Brain microvascular endothelial cell (primary cell): Measurements from ENCODE around the gene LSAMP.

Source experiments
- DNase-seq: peaks from one replicate; pipeline ENCODE4 v3.0.0-alpha.2; 2020
- H3K27ac ChIP-seq: fragments of 250-450 bp; sonication (Bioruptor Pico); 2 replicates; pipeline ENCODE4 v1.5.1; 2020; ENCODE audit warnings: mild to moderate bottlenecking, moderate library complexity
- H3K27me3 ChIP-seq: fragments of 250-450 bp; sonication (Bioruptor Pico); replicated peaks from 2 replicates; pipeline ENCODE4 v1.5.1; 2020; ENCODE audit warnings: mild to moderate bottlenecking
- H3K36me3 ChIP-seq: fragments of 250-450 bp; sonication (Bioruptor Pico); replicated peaks from 2 replicates; pipeline ENCODE4 v1.5.1; 2020; ENCODE audit warnings: mild to moderate bottlenecking
- H3K4me3 ChIP-seq: 2 replicates; pipeline ENCODE4 v1.5.1; 2011; ENCODE audit warnings: low read depth, mild to moderate bottlenecking, control low read depth, low read length, moderate library complexity
- in situ Hi-C: cut with HindIII; loops from 2 replicates; pipeline ENCODE4 v1.10.0; 2017; ENCODE audit warnings: low sequenced_read_pairs, low pct_ligation_motif_present
- TF ChIP-seq, protein P1 (sequence below): IDR thresholded peaks from 2 replicates; pipeline ENCODE4 v1.5.1; 2011; ENCODE audit warnings: low read depth, mild to moderate bottlenecking, moderate library complexity, low read length, control low read depth, inconsistent platforms; ENCODE audit errors: missing control alignments

The LSAMP gene

DNA sequence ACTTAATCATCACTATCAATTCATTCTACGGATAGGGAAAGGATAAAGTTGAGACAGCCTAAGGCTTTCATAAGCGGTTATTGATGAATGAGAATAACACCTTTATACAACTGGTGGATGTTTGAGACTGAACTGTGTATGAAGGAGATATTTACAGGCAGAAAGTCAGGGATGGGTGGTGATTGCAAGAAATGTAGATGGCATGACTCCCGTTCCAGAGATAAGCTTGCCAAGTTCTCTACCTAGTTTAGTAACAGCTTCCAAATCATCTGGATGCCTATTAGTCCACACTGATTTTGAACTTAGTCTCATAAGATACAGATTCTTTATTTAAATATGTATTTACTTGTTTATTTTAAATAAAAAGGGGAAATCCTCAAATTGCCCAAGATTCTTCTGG, 463.2 kb downstream of the LSAMP start:
- no peaks in the 10 kb centered on the region for H3K36me3 ChIP-seq
- no peak overlapping the region for H3K27ac ChIP-seq
- H3K27me3 ChIP-seq, result no peaks in the 10 kb centered on the region
- TF ChIP-seq, protein P1, sequence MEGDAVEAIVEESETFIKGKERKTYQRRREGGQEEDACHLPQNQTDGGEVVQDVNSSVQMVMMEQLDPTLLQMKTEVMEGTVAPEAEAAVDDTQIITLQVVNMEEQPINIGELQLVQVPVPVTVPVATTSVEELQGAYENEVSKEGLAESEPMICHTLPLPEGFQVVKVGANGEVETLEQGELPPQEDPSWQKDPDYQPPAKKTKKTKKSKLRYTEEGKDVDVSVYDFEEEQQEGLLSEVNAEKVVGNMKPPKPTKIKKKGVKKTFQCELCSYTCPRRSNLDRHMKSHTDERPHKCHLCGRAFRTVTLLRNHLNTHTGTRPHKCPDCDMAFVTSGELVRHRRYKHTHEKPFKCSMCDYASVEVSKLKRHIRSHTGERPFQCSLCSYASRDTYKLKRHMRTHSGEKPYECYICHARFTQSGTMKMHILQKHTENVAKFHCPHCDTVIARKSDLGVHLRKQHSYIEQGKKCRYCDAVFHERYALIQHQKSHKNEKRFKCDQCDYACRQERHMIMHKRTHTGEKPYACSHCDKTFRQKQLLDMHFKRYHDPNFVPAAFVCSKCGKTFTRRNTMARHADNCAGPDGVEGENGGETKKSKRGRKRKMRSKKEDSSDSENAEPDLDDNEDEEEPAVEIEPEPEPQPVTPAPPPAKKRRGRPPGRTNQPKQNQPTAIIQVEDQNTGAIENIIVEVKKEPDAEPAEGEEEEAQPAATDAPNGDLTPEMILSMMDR, result no peak
- in situ Hi-C loops, result no loop called here
- DNase-seq, result no peak
- no peak overlapping the region for H3K4me3 ChIP-seq

DNA sequence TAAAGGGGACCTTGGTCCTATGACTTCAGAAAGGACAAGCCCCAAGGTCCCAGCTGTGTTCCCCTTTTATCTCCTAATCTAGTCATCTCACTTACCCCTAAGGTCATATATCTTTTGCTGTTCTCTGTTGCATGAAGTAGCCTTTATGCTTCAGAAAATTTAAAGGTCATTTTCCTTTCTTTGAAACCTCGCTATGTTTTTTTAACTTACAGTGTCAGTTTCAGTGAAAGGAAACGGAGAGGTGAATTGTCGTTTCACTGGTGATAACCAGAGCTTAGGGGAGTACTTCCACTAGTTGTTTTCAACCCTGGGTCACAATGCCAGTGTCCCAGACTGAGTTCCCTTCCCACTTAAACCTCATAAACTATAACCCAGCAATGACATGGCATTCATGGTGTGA, 464.6 kb downstream of the LSAMP start:
- DNase-seq, result no peak
- Histone ChIP-seq H3K4me3 (no peak overlapping the region), H3K27me3 (no peaks in the 10 kb centered on the region), H3K27ac (no peak overlapping the region), H3K36me3 (no peaks in the 10 kb centered on the region)
- in situ Hi-C loops, result no loop called here
- TF ChIP-seq, protein P1, result no peak

DNA sequence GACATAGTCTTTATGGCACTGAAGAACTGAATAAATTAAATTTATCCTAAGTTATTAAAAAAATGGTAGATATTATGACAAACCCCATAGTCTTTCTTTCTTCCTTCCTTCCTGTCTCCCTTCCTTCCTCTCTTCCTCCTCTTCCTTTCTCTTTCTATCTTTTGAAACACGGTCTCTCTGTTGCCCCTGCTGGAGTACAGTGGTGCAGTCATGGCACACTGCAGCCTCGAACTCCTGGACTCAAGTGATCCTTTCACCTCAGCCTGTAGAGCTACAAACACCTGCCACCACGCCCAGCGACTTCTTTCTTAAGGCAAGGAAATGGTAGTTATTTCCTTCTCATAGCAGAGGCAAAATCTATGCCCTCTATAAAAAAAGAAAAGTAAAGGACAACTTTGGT, 467.4 kb downstream of the LSAMP start:
- H3K36me3 ChIP-seq, result no peaks in the 10 kb centered on the region
- H3K27ac ChIP-seq, result no peak overlapping the region
- no peaks in the 10 kb centered on the region for H3K27me3 ChIP-seq
- TF ChIP-seq, protein P1, result peak; percentile 35
- H3K4me3 ChIP-seq, result no peak overlapping the region
- no peak for DNase-seq
- in situ Hi-C loops, result no loop called here

DNA sequence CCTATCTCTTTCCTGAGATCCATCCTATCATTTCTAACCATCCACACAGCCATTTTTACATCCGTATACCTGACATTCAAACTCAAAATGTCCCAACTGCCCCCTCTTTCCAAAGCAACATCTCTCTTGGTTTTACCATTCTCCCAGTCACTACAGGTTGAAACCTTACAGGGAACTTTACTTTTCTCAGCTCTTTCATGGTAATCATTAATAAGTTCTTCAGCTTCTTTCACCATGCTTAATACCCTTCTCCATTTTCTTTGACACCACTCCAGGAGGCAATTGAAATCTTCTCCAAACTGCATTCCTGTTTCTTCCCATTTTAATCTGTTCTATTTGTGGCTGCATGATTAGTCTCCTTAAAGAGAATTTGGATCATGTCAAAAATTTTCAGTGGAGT, 469.5 kb downstream of the LSAMP start:
- no peak for DNase-seq
- in situ Hi-C loops, result no loop called here
- Histone ChIP-seq H3K4me3 (no peak overlapping the region), H3K27ac (no peak overlapping the region), H3K27me3 (no peaks in the 10 kb centered on the region), H3K36me3 (no peaks in the 10 kb centered on the region)
- TF ChIP-seq, protein P1, result no peak

GRCh38 chr3:115975353-115975752, 469.9 kb downstream of the LSAMP start:
- no peaks in the 10 kb centered on the region for H3K27me3 ChIP-seq
- H3K27ac ChIP-seq, result peak overlapping the region; percentile 21
- peak; percentile 69 for DNase-seq
- H3K36me3 ChIP-seq, result no peaks in the 10 kb centered on the region
- TF ChIP-seq, protein P1, result no peak
- in situ Hi-C loops, result no loop called here
- no peak overlapping the region for H3K4me3 ChIP-seq

- in situ Hi-C loops, result no loop called here
- no peak overlapping the region for H3K4me3 ChIP-seq
- TF ChIP-seq, protein P1, result no peak
- H3K27ac ChIP-seq, result peak overlapping the region; percentile 21
- H3K27me3 ChIP-seq, result no peaks in the 10 kb centered on the region
- no peaks in the 10 kb centered on the region for H3K36me3 ChIP-seq
- DNase-seq, result no peak
These were observed 470.3 kb downstream of the LSAMP start for GRCh38 chr3:115974940-115975339.
